GF-D8 (cell line): ENCODE measurements around the gene PPP1R10.

Experiments used
- DNase-seq: peaks from one replicate; lab custom pipeline; 2025; lab: John Stamatoyannopoulos, UW

Gene PPP1R10

GRCh38 chr6:30556066-30556905 lies 60.8 kb downstream of the PPP1R10 start, which contains the start of gene GNL1:
Gene GNL1, minus strand, starts transcription at chr6:30556489. Its CDS starts 286 bp downstream, at chr6:30556203.
- DNase-seq: peak; percentile 50

- no peak for DNase-seq
Observed at GRCh38 chr6:30555816-30556065, 61.3 kb downstream of the PPP1R10 start.

- DNase-seq: no peak
Observed at GRCh38 chr6:30554962-30555815, 61.9 kb downstream of the PPP1R10 start.

GRCh38 chr6:30554404-30554803 lies 62.6 kb downstream of the PPP1R10 start:
- DNase-seq: no peak
